ENCODE data around the gene ANKLE1.

The ANKLE1 gene

GRCh38 chr19:17328517-17329365 lies 47.0 kb downstream of the ANKLE1 start:
- no peak for ATAC-seq (ENCODE audit: low read depth)
- no peak for DNase-seq (ENCODE audit: low spot score)
- no peaks in the 10 kb centered on the region for H3K9me3 ChIP-seq (ENCODE audit: severe bottlenecking)
- no peak for TF ChIP-seq CTCF (IDR thresholded peaks at IDR 0.05; ENCODE audit: poor library complexity, severe bottlenecking)
- H3K27me3 ChIP-seq (ENCODE audit: insufficient read depth, poor library complexity, severe bottlenecking) = no peaks in the 10 kb centered on the region
- no peak overlapping the region for H3K27ac ChIP-seq (ENCODE audit: poor library complexity, severe bottlenecking)
- peaks cover 6% of the 10 kb centered on the region for H3K36me3 ChIP-seq (ENCODE audit: low read depth)
- peaks cover 13% of the 10 kb centered on the region for H3K4me1 ChIP-seq (ENCODE audit: insufficient read depth, poor library complexity, severe bottlenecking)
- peak overlapping the region; percentile 29 for H3K4me3 ChIP-seq (ENCODE audit: severe bottlenecking)

- Histone ChIP-seq H3K4me3 (ENCODE audit: severe bottlenecking) (no peak overlapping the region), H3K36me3 (ENCODE audit: low read depth) (peaks cover 6% of the 10 kb centered on the region), H3K4me1 (ENCODE audit: insufficient read depth, poor library complexity, severe bottlenecking) (peaks cover 13% of the 10 kb centered on the region), H3K9me3 (ENCODE audit: severe bottlenecking) (no peaks in the 10 kb centered on the region), H3K27me3 (ENCODE audit: insufficient read depth, poor library complexity, severe bottlenecking) (no peaks in the 10 kb centered on the region), H3K27ac (ENCODE audit: poor library complexity, severe bottlenecking) (no peak overlapping the region)
- ATAC-seq (ENCODE audit: low read depth) (no peak), DNase-seq (ENCODE audit: low spot score) (no peak)
- TF ChIP-seq CTCF (IDR thresholded peaks at IDR 0.05; ENCODE audit: poor library complexity, severe bottlenecking) = no peak
Observed at GRCh38 chr19:17329366-17330261, 47.9 kb downstream of the ANKLE1 start.

- Histone ChIP-seq H3K36me3 (ENCODE audit: low read depth) (peaks cover 6% of the 10 kb centered on the region), H3K27me3 (ENCODE audit: insufficient read depth, poor library complexity, severe bottlenecking) (no peaks in the 10 kb centered on the region), H3K9me3 (ENCODE audit: severe bottlenecking) (no peaks in the 10 kb centered on the region), H3K4me3 (ENCODE audit: severe bottlenecking) (no peak overlapping the region), H3K27ac (ENCODE audit: poor library complexity, severe bottlenecking) (no peak overlapping the region), H3K4me1 (ENCODE audit: insufficient read depth, poor library complexity, severe bottlenecking) (peaks cover 13% of the 10 kb centered on the region)
- no peak for ATAC-seq (ENCODE audit: low read depth)
- TF ChIP-seq CTCF (IDR thresholded peaks at IDR 0.05; ENCODE audit: poor library complexity, severe bottlenecking) = no peak
- peak; percentile 47 for DNase-seq (ENCODE audit: low spot score)
Observed at GRCh38 chr19:17330262-17331044, 48.8 kb downstream of the ANKLE1 start.

- no peak for ATAC-seq (ENCODE audit: low read depth)
- Histone ChIP-seq H3K4me3 (ENCODE audit: severe bottlenecking) (no peak overlapping the region), H3K27ac (ENCODE audit: poor library complexity, severe bottlenecking) (no peak overlapping the region), H3K9me3 (ENCODE audit: severe bottlenecking) (no peaks in the 10 kb centered on the region), H3K27me3 (ENCODE audit: insufficient read depth, poor library complexity, severe bottlenecking) (no peaks in the 10 kb centered on the region), H3K4me1 (ENCODE audit: insufficient read depth, poor library complexity, severe bottlenecking) (peaks cover 10% of the 10 kb centered on the region), H3K36me3 (ENCODE audit: low read depth) (peaks cover 6% of the 10 kb centered on the region)
- no peak for TF ChIP-seq CTCF (IDR thresholded peaks at IDR 0.05; ENCODE audit: poor library complexity, severe bottlenecking)
- DNase-seq (ENCODE audit: low spot score) = no peak
Observed at GRCh38 chr19:17331045-17331558, 49.4 kb downstream of the ANKLE1 start.
